Activated CD4-positive, alpha-beta T cell treated with anti-CD3 and anti-CD28 coated beads, Interleukin-2, amount 50 U/mL, for 1 hour (primary cell): Measurements from ENCODE around the gene FXYD2.
"Not testable (repeated sequence)": the region's sequence is repeated elsewhere in the genome, so short reads cannot be mapped to it uniquely, and the experiment has no call there.

Experiments
- DNase-seq: peaks from one replicate; pipeline ENCODE4 v3.0.0-alpha.2; 2020

FXYD2 gene

GRCh38 chr11:117824571-117825537, at the start of gene FXYD2:
TSS of gene FXYD2 (minus strand) at chr11:117824744. CDS start at chr11:117824678, 66 bp downstream.
- no peak for DNase-seq

DNA sequence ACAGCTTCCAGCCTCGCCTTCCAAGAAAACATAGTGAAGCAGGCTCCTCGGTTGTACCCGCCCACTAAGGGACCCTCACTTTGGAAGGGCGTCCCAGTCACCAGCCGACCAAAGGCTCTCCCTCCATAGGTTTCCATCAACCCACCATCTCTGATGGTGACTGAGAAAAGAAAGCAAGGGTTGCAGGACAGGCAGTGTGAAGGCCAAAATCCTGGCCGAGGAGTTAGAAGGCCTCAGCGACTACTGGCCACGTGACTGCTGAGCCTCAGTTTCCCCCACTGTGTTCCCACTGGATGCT, 49.2 kb upstream of the FXYD2 start:
- DNase-seq: no peak

DNA sequence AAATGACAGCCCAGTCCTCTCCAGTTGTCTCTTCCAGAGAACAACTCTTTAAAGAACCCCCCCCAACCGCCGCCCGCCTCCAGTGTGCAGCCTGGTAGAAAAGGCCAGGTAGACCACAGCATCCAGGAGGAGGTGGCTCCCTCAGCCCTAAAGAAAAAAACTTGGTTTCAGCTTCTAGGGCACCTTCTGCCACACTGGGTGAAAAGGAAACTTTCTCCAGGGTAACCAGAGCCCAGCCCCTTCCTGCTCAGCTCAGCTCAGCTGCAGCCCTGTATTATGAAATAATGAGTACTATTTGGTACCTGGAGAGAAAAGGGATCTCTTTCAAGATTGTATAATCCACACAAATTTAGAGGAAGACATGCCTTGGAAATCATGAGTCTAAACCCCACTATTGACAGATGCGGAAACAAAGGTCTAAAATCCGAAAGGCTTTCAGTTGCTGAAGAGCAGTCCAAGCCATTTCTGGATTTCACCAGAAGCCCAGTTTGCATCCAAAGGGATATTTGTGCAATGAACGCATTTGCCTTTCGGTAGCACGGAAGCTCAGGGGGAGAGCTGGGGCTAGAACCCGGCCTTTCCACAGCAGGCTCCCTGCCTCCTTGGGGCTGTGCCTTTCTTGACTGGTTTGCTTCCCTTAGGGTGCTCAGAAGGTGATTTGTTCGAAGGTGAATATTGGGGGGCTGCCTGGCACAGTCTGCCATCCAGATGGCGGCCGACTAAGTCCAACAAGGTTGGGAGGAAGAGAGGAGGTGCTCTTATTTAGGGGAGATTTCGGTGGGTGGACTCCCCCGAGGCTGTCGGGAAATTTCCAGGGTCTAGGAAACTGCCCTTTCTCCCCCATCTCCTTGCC, 48.7 kb upstream of the FXYD2 start:
- DNase-seq: no peak

DNA sequence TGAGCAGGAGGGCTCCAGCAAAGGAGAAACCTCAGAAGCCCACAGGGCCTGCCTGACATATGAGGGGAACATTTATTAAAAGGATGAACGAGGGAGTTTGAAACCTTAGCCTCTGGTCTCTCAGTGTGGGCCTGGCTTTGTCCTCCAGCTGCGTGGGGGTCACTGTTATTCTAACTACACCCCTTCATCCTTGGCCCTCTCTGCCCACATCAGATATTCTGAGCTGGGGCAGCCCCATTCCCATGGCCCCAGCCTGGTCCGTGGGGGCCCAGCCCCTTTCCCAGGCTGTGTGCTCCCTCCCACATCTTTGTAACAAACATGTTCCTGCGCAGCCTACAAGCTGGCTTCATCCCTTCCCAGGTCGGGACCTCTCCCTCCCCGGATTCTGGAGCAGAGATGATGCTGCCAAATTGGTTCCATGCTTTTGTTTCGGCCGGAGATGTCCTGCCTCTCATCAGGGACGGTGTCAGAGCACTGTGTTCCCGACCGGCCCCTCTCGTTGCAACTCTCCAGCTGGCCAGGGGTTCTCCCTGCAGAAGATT, 47.9 kb upstream of the FXYD2 start:
- no peak for DNase-seq

GRCh38 chr11:117871784-117872183, 47.2 kb upstream of the FXYD2 start:
- DNase-seq: no peak

DNA sequence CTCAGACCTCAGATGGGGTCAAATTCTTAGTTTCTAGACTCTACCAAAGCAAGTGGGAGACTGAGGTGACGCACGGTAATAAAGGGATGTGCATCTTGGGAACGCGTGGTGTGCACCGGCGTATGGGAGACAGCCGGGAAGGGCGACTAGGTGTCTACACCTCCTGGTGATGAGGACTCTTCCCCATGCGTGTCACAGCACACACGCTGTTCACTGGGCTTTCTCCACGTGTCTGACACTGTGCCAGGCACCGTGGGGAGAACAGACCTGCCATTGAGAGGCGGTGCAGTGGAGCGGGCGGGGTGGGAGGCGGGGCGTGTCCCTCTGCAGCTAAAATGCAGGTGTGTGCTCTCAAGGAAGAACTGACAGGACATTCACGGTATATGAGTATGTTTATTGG, 46.6 kb upstream of the FXYD2 start:
- DNase-seq: no peak

- no peak for DNase-seq
These were observed 45.8 kb upstream of the FXYD2 start for GRCh38 chr11:117870103-117870952.

- no peak for DNase-seq
These were observed 45.1 kb upstream of the FXYD2 start for GRCh38 chr11:117869604-117870003.

DNA sequence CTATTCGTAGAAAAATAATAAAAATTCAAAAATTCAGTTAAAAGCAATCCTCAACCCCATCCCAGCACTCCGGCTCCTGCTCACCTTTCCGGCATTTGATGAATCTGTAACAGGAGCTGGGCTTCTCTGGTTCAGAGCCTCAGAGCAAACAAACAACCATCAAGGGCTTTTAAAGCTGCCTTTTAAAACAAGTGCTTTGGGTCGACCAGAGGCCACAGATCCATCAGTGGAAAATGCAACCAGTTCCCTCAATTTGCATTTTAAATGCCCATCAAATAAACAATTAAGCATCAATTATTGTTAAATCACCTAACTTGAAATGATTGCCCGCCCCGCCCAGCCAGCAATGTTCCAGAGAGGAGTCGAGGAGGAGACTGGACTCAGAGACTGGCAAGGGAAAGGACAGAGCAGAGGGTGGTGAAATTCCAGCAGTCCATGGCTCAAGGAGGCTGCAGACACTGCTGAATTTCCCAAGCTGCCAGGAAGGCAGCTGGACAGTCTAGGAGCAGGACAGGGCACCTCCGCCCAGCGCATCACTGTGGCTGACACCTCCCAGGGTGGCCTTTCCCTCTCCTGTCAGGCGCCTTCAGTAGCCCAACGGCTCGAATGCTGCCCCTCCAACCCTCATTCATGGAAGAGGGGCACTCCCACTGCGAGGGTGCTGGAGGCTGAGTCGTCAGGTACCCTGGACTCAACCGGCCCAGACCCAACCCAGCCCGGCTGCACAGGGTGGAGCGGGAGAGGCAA, 44.4 kb upstream of the FXYD2 start:
- DNase-seq: no peak

DNA sequence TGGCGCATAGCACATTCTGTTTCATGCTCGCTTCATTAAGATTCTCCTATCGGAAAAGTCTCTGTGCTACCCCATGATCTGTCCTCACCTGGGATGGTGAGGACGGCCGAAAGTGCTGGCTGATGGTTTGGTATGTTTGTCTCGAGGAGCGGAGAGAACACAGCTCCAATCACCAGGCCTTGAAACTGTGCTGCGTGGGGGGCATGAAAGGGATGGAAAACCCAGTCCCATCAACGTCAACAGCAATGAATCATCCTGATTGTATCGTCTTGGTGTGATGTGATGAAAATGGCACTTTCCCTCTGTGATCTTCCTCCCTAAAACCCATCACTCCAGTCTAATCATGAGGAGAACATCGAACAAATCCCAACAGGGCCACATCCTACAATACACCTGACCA, 43.5 kb upstream of the FXYD2 start:
- DNase-seq: no peak

- DNase-seq: no peak
These were observed 42.0 kb upstream of the FXYD2 start for GRCh38 chr11:117866526-117866925.

DNA sequence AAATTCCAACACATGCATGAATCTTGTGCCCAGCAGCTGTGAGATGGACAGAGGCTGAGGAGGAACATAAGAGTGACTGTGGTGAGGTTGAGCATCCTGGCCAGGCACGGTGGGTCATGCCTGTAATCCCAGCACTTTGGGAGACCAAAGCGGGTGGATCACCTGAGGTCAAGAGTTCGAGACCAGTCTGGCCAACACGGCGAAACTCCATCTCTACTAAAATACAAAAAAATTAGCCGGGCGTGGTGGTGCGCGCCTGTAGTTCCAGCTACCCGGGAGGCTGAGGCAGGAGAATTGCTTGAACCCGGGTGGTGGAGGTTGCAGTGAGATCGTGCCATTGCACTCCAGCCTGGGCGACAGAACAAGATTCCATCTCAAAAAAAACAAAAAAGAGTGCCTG, 41.0 kb upstream of the FXYD2 start:
- DNase-seq: not testable (repeated sequence)

DNA sequence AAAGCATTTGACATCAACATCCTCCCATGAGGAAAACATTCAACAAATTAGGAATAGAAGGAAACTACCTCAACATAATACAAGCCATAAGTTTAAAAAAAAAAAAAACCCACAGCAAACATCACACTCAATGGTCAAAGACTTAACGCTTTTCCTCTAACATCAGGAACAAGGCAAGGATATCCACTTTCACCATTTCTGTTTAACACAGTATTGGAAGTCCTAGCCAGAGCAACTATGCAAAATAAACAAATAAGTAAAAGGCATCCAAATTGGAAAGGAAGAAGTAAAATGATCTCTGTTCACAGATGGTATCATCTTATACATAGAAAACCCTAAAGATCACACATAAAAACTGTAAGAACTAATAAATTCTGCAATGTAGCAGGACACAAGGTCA, 38.8 kb upstream of the FXYD2 start:
- DNase-seq: no peak

DNA sequence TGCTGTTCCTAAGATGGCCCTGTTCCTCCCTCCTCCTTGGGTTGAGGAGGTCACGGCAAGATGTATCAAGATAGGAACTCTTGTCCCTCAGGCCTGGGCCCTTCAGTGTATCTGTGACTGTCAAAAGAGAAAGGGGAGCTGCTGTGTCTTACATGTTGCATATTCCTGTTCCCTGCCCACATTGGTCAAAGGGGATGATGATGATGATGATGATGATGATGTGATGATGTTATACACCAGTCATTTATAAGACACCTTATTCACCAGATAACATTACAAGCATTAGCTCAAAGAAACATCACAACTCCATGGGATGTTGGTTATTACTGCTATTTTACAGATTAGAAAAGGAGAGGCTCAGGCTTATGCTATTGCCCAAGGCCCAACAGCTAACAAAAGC, 38.2 kb upstream of the FXYD2 start:
- no peak for DNase-seq

GRCh38 chr11:117862019-117862725, 37.6 kb upstream of the FXYD2 start:
- no peak for DNase-seq

DNA sequence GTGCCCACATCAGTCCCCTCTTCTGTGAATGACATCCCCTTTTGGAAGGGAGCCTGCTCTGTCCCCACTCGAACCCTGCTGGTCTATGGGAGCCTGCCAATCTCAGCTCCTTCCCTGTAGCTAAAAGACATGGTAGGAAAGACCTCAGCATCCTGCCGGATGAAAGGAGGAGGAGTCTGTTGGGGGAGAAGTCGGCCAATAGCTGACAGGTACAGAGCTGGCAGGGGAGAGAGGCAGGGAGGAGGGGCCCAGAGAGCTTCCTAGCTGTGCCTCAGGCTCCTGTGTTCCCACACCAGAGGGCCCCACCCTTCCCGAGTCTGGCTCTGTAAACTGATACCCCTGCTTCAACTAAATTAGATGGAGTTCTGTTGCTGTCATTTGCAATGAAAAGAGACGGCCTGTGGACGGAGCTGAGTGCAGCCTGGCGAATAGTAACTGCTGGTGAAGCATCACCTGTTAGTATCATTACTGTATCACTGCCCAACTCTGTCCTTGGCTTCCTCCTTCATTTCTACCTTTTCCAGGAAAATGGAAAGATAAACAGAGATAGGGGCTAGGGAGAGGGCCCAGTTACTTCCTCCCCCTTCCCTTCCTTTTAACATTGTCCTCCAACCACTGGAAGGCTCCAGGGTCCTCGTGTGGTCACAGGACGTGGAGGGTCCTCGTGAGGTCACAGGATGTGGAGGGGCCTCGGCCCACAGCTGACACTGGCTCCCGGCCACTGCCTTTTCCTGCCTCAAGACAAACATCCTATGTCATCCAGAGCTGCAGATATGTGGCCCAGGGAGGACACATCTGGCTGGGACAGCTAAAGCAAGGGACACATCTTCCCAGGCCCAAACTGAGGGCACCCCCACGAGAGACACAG, 36.8 kb upstream of the FXYD2 start:
- no peak for DNase-seq

DNA sequence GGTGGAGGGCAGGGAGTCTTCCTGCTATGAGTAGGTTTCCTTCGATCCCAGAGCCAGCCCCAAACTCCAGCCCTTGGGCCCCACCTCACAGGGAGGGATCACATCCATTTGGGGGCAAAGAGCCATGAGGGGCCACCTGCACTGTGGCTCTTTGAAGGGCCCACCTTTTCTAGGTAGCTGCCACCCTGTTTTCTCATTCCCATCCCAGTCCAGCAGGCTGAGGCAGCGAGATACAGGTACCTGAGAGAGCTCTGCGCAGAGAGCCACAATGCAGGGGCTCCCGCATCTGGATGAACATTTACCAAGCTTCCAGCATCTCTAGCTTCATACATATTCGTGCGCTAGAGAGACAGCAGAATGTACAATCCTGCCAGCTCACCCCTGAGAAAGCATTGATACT, 35.6 kb upstream of the FXYD2 start:
- no peak for DNase-seq

- DNase-seq: no peak
These were observed 35.1 kb upstream of the FXYD2 start for GRCh38 chr11:117859488-117860112.

- no peak for DNase-seq
These were observed 34.5 kb upstream of the FXYD2 start for GRCh38 chr11:117859061-117859460.
